Measurements from ENCODE around the gene SYNDIG1. TPM values are rescaled to one million over a fixed set of nuclear protein-coding genes. Genes with fewer than 3 reads are reported as not detected.

The SYNDIG1 gene
- total and polyA plus RNA-seq, 2 donors, result 1.7 to 2.2 TPM

DNA sequence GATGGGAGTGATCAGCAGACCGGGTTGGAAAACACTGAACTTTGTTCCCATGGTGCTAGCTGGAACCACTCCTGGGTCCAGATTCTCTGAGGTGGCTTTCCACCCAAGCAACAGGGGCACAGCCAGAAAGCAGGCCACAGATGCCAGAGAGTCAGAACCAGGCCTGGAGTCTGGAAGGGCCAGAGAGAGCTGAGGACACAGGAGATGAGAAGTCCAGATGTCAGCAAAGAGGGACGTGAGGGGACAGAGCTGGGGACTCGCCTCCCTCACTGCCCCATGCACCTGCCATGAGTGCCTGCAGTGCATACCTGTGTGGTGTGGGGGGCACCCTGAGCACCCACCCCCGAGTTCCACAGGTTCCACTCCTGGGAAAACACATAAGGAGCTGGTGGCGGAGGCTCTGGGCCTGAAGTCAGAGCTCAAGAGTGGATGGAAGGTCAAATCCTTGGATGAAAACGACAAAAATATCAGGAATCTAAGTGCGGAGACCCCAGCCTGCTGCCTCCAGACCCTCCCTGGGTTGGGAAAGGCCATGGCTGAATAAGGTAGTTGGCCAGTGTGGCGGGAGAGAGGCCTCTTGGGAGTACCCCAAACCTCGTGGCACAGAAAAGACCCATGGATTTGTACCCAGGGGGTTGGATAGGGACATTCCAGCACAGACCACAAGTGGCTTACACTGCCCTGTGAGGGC, 224.2 kb downstream of the SYNDIG1 start:
- Histone ChIP-seq H3K36me3 (ENCODE audit: insufficient read depth) (no peaks in the 10 kb centered on the region), H3K27ac (ENCODE audit: low read depth) (no peak overlapping the region), H3K4me3 (ENCODE audit: low read depth, low read length) (no peak overlapping the region), H3K4me1 (ENCODE audit: insufficient read depth) (no peaks in the 10 kb centered on the region)
- 93% methylated on average over 9 of the region's 9 CpGs for WGBS
- DNase-seq (ENCODE audit: extremely low spot score), result no peak

DNA sequence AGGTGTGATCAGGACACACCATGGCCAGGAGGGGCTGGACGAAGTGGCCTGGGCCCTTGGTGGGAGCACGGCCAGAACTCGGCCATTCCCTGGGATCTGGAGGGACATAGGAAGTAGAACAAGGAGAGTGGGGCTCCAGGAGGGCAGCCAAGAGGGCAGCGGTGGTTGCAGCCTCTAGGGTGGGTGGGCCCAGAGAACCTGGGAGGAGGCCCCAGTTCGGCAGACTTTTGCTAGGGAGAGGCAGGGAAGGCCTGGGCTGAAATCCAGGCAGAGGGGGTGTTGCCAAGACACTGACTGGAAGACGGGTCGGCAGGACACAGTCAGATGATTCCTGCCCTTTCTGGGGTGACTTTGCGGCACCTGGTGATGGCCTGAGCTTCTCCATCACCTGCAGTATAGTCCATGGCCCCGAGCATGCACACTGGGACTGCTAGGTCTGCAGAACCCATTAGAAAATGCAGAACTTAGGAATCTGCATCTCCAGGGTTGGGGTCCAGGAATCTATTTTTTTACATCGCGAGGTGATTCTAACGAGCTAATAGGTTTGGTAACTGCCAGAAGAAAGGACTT, 224.8 kb downstream of the SYNDIG1 start:
- H3K27ac ChIP-seq (ENCODE audit: low read depth), result no peak overlapping the region

DNA sequence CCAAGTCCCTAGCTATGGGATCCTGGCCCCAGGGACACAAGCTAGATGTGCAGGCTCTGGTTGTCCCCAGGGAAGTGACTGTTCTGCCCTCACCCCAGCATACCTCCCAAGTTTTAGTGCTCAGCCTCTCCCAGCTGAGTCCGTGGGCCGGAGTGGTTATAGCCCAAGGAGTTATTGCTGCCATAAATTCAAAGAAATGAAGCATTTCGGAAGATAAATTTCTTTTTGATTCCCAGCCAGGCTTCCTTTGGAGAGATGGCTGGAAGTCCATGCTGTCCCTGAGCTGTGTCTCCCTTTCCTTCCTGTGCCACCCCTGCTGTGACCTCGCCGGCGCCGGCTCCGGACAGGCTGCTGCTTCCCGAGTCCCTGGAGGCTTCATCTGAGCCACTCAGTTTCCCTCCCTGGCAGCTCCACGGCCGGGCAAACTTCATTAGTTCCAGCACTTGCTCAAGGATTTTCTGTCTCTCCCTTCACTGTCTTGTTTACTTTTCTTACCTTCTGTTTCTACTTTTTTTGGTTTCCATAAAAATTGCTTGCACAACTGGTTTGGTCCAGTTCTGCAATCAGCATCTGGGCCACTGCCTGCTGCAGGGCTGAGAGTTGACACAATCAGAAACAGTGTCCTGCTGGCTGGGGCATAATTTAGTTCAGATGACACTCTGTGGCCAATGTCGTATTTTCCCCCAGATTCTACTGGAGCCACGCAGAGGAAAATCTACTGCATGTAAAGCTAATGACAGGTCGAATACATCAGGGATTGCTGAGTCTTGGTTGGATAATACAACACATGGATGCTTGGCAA, 225.5 kb downstream of the SYNDIG1 start:
- 30% methylated on average over 14 of the region's 14 CpGs for WGBS
- peak; percentile 7 for DNase-seq (ENCODE audit: extremely low spot score)
- no peak overlapping the region for H3K4me3 ChIP-seq (ENCODE audit: low read depth, low read length)
- no peaks in the 10 kb centered on the region for H3K36me3 ChIP-seq (ENCODE audit: insufficient read depth)
- no peaks in the 10 kb centered on the region for H3K4me1 ChIP-seq (ENCODE audit: insufficient read depth)
- no peak overlapping the region for H3K27ac ChIP-seq (ENCODE audit: low read depth)

More for the DNA sequence above, 224.8 kb downstream of the SYNDIG1 start:
- no peaks in the 10 kb centered on the region for H3K4me1 ChIP-seq (ENCODE audit: insufficient read depth)
- DNase-seq (ENCODE audit: extremely low spot score), result no peak
- no peaks in the 10 kb centered on the region for H3K36me3 ChIP-seq (ENCODE audit: insufficient read depth)
- 61% methylated on average over 12 of the region's 12 CpGs for WGBS
- no peak overlapping the region for H3K4me3 ChIP-seq (ENCODE audit: low read depth, low read length)

DNA sequence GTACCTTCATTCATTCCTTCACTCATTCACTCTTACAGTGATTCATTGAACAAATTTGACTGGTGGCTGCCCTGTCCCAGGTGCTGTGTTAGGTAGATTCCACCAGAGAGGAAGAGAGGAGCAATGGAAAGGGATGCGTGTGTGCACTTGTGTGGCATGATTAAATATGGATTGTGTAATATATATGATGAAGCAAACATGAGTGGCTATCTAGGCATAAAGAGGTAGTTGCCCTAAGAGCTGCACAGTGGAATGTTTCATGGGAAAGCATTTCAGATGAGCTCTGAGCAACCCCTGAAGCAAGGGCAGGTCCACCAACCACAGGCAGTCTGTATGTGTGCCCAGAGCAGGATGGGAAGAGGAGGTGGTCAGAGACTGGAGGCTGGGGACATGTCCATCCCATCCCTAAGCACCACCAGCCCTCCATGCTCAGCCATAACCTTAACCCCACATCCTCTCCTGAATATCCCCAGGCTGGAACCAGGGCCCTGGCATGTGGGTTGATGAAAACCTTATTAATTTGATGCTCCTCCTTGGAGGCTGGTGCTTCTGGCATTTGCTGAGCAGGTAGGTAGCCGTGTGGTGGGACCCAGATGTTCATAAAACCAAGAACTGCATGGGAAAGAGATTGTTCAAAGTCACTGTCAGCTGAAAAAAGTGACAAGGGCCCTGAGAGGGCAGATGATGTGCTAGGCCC, 226.2 kb downstream of the SYNDIG1 start:
- 91% methylated on average over 2 of the region's 2 CpGs for WGBS
- no peak overlapping the region for H3K4me3 ChIP-seq (ENCODE audit: low read depth, low read length)
- H3K4me1 ChIP-seq (ENCODE audit: insufficient read depth), result no peaks in the 10 kb centered on the region
- no peaks in the 10 kb centered on the region for H3K36me3 ChIP-seq (ENCODE audit: insufficient read depth)
- H3K27ac ChIP-seq (ENCODE audit: low read depth), result no peak overlapping the region
- DNase-seq (ENCODE audit: extremely low spot score), result no peak

DNA sequence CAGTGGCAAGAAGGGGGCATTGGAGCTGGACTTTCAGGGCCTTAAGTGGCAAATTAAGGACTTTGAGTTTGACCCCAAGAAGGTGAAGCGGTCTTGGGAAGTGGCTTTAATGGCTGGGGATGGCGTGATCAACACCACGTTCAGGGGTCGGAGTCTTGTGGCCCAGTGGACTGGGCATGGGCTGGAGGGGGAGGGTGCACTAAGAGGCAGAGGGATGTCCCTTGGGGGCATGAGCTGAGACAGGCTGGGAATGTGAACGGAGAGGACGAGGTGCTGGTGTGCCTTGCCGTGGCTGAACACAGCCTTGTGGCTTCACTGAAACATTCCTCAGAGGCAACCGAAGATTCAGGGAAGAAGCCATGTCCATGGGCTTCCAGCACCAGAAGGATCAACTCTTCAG, 227.0 kb downstream of the SYNDIG1 start:
- WGBS, result 96% methylated on average over 8 of the region's 8 CpGs
- Histone ChIP-seq H3K36me3 (ENCODE audit: insufficient read depth) (no peaks in the 10 kb centered on the region), H3K4me3 (ENCODE audit: low read depth, low read length) (no peak overlapping the region), H3K27ac (ENCODE audit: low read depth) (no peak overlapping the region), H3K4me1 (ENCODE audit: insufficient read depth) (no peaks in the 10 kb centered on the region)
- DNase-seq (ENCODE audit: extremely low spot score), result no peak

DNA sequence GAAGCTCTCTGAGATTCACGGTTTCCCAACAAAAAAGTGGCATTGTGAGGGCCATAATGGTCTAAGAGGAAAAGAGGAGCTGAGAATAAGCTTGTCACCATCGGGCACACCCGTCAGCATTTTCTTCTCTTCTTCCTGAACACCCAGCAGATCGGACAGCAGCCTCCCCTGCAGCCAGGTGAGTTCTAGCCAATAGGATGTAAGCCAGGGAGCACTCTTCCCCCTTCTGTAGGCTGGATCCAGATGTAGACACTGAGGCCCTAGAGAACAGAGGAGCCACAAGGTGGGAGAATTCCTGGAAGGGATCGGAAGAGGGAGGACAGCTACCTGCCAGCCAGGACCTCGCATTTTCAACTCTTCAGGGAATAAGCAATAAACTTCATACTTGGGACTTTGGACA, 228.0 kb downstream of the SYNDIG1 start:
- no peak for DNase-seq (ENCODE audit: extremely low spot score)
- WGBS, result 94% methylated on average over 6 of the region's 6 CpGs
- no peaks in the 10 kb centered on the region for H3K4me1 ChIP-seq (ENCODE audit: insufficient read depth)
- no peaks in the 10 kb centered on the region for H3K36me3 ChIP-seq (ENCODE audit: insufficient read depth)
- H3K27ac ChIP-seq (ENCODE audit: low read depth), result no peak overlapping the region
- H3K4me3 ChIP-seq (ENCODE audit: low read depth, low read length), result no peak overlapping the region

DNA sequence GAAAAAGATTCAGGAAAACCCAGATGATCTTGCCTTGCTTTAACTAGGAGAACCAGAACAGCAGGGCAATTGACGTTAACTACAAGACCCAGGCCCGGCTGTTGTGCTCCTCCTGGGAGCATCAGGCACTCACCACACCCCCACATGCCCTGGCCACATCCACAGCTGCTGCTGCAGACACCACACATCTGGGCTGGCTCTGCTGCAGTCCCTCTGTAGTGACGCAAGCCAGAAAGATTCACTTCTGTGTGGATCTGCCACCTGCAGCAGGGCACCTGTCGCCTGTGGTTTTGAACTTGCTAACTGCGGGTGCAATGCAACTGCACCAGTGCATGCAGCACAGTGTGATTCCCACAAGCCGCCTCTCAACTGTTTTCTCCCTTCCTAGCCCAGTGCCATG, 228.8 kb downstream of the SYNDIG1 start:
- Histone ChIP-seq H3K4me3 (ENCODE audit: low read depth, low read length) (no peak overlapping the region), H3K36me3 (ENCODE audit: insufficient read depth) (no peaks in the 10 kb centered on the region), H3K27ac (ENCODE audit: low read depth) (no peak overlapping the region), H3K4me1 (ENCODE audit: insufficient read depth) (no peaks in the 10 kb centered on the region)
- WGBS, result 78% methylated on average over 6 of the region's 6 CpGs
- no peak for DNase-seq (ENCODE audit: extremely low spot score)

DNA sequence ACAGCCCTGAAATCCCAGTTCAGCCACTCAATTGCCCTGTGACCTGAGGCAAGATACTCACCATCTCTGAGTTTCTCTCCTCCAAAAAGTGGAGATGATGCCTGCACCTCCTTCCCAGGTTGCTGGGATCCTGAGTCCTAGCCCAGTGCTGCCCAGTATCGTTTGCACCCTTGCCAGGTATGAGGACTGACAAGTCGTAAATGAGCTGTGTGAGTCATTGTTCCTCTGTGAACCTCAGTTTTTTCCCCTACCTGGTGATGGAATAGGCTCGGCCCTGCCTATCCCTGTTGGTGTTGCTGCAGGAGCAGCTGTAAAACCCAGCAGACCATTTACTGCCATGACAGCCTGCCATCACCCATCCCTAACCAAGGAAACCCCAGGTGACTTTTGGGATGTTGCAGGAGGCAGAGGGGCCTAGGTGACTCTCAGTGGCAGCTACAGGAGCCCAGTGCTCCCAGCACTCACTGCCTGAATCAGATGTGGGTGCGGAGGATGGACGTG, 229.3 kb downstream of the SYNDIG1 start:
- no peak for DNase-seq (ENCODE audit: extremely low spot score)

DNA sequence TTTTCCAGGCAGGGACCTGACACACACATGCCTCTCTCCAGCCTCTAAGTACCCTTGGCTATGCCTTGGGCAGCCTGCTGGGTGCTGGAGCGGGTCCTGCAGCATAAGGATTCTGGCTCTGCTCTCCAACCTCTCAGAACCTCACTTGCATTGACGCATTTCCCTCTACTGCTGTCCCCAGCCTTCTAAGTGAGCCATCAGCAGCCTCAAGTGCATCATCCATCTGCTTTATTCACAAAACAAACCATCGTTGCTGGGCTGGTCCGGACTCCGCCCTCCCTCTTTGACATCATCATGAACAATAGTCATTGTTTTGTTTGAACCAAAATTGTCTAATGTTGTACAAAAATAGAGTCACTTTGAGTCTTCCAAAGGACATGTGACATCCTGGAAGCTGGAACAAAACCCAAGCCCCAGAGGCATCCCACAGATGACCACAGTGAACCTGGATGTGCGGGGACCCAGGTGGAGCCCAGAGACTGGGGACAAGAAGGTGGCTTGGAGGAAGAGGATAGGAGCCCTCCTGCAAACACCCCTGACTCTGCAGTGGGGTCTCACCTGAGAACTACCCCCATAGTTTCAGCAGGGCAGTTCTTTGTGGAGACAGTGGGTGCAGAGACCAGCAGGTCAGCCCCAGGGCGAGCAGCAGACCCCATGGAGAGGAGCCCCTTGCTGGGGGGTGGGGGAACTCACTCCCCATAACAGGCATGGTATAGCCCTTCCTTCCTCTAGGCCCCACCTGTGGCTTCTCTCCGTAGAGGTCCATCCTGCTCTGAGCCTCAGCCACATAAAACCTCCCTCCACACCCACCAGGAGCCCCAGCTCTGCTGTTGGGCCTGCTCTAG, 230.1 kb downstream of the SYNDIG1 start:
- H3K4me3 ChIP-seq (ENCODE audit: low read depth, low read length), result no peak overlapping the region
- H3K36me3 ChIP-seq (ENCODE audit: insufficient read depth), result no peaks in the 10 kb centered on the region
- no peaks in the 10 kb centered on the region for H3K4me1 ChIP-seq (ENCODE audit: insufficient read depth)
- WGBS, result 89% methylated on average over 8 of the region's 8 CpGs
- DNase-seq (ENCODE audit: extremely low spot score), result no peak
- H3K27ac ChIP-seq (ENCODE audit: low read depth), result no peak overlapping the region

More for the DNA sequence above, 229.3 kb downstream of the SYNDIG1 start:
- 87% methylated on average over 5 of the region's 5 CpGs for WGBS
- Histone ChIP-seq H3K4me1 (ENCODE audit: insufficient read depth) (no peaks in the 10 kb centered on the region), H3K4me3 (ENCODE audit: low read depth, low read length) (no peak overlapping the region), H3K36me3 (ENCODE audit: insufficient read depth) (no peaks in the 10 kb centered on the region), H3K27ac (ENCODE audit: low read depth) (no peak overlapping the region)

DNA sequence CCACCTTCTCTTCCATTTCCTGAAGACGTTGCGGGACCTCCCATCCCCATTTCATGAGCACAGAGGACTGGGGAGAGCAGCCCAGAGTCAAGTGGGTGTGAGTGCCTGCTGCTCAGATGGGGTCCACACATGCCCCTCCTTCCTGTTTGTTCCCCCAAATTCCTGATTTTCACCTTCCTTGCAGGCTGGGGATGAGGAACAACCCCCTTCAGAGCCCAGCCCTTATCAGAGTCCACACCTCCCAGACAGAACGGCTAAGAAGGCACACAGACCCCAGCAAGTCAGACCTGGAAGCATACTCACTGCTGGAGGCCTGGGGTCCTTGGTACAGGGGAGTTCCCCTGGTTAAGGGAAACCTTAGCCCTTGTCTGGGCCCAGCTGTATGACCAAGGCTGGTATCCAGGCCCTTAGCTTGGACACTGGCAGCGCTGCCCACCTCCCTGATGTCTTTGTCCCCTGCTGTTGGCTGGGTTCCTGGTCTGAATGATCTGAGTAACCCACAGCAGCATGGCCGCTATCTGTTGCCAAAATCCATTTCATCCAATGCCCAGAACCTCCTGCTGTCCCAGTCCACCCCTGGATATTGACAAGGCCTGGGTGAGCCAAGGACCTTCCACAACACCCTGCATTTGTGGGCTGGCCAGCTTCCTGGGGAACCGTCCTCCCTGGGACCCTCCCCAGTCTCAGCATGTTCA, 230.9 kb downstream of the SYNDIG1 start:
- no peak for DNase-seq (ENCODE audit: extremely low spot score)
- H3K4me1 ChIP-seq (ENCODE audit: insufficient read depth), result no peaks in the 10 kb centered on the region
- no peaks in the 10 kb centered on the region for H3K36me3 ChIP-seq (ENCODE audit: insufficient read depth)
- no peak overlapping the region for H3K4me3 ChIP-seq (ENCODE audit: low read depth, low read length)
- H3K27ac ChIP-seq (ENCODE audit: low read depth), result no peak overlapping the region
- 81% methylated on average over 6 of the region's 6 CpGs for WGBS

DNA sequence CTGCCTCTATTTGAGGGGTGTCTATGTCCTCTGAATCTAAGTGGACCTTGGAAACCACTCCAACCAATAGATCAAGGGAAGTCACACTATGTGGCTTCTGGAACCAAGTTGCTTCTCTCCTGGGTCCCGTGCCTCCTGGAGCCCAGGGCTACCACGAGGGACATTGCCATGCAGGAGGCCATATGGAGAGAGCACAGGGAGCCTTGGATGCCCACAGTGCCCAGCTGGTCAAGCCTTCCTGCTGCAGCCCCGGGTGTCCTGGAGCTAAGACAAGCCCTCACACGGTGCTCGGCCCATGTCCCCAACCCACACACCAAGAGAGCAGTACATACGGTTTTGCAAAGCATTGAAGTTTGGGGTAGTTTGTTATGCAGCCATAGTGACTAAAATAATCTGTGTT, 231.6 kb downstream of the SYNDIG1 start:
- Histone ChIP-seq H3K4me1 (ENCODE audit: insufficient read depth) (no peaks in the 10 kb centered on the region), H3K27ac (ENCODE audit: low read depth) (no peak overlapping the region), H3K36me3 (ENCODE audit: insufficient read depth) (no peaks in the 10 kb centered on the region), H3K4me3 (ENCODE audit: low read depth, low read length) (no peak overlapping the region)
- DNase-seq (ENCODE audit: extremely low spot score), result no peak
- WGBS, result 86% methylated on average over 6 of the region's 6 CpGs

DNA sequence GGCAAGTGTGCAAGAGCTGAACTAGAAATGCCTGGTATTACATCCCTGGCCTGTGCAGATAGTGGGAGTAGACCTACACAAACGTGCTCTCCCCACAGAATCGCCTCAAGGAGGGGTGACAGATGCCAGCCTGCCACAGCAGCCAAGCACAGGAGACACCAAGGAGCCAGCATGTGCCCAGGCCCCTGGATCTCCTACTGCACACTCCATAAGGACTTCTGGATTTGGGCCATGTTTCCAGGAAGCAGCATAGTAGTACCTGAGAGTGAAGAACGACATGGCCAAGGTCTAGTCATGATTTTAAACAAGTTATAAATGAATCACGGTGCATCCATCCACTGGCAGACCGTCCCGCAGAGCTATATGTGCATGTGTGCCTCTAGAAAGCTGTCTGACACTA, 232.2 kb downstream of the SYNDIG1 start:
- no peak for DNase-seq (ENCODE audit: extremely low spot score)
- H3K36me3 ChIP-seq (ENCODE audit: insufficient read depth), result no peaks in the 10 kb centered on the region
- H3K4me1 ChIP-seq (ENCODE audit: insufficient read depth), result no peaks in the 10 kb centered on the region
- no peak overlapping the region for H3K4me3 ChIP-seq (ENCODE audit: low read depth, low read length)
- 71% methylated on average over 6 of the region's 6 CpGs for WGBS
- H3K27ac ChIP-seq (ENCODE audit: low read depth), result no peak overlapping the region

Data from urinary bladder (tissue), 4 donors.